ENCODE data around the gene MYO16. TPM values are rescaled to one million over a fixed set of nuclear protein-coding genes. Genes with fewer than 3 reads are reported as not detected.

MYO16 gene
- total and polyA plus RNA-seq, 12 donors: 0.56 to 2.4 (median 1.4) TPM

- no peaks in the 10 kb centered on the region for H3K36me3 ChIP-seq (replicated peaks in 1 of 2)
- no peak for DNase-seq
- WGBS, 4 donors: 59 to 73% (median 68%) methylated on average over 2 of the region's 2 CpGs
Observed at GRCh38 chr13:109093998-109094397, 464.6 kb downstream of the MYO16 start.

DNA sequence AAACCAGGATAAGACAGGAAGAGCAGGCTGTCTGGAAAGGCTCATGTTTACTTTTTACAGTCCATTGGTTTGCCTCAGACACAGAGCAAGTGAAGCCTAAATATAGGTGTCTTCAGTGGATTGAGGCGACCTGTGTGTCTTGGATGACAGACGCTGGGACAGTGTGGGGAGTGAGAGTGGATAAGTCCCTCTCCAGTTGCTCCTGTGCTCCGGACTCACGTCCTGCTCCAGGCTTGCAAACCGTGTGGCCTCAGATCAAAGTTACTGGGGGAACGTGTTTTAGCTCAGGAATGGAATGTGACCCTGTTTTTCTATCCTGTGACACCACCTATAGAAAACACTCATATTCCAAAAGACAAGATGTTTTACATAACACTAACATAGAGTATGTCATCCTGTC, 465.7 kb downstream of the MYO16 start:
- TF ChIP-seq CTCF (IDR thresholded peaks at IDR 0.05) (no peak), POLR2A (IDR thresholded peaks at IDR 0.05) (no peak)
- 71 to 92% (median 78%) methylated on average over 5 to 6 of the region's 6 CpGs for WGBS, 4 donors

More at GRCh38 chr13:109093998-109094397, 464.6 kb downstream of the MYO16 start:
- H3K9me3 ChIP-seq (replicated peaks in 1 of 3): no peaks in the 10 kb centered on the region
- intact Hi-C loops (cut with DNase I): no loop called here
- H3K4me3 ChIP-seq: no peak overlapping the region
- H3K27me3 ChIP-seq: no peaks in the 10 kb centered on the region
- no peak overlapping the region for H3K27ac ChIP-seq
- TF ChIP-seq POLR2A (IDR thresholded peaks at IDR 0.05): no peak
- TF ChIP-seq CTCF (IDR thresholded peaks at IDR 0.05): no peak
- no peaks in the 10 kb centered on the region for H3K4me1 ChIP-seq (replicated peaks in 1 of 2)

GRCh38 chr13:109096101-109096500, 466.7 kb downstream of the MYO16 start:
- intact Hi-C loops (cut with DNase I): no loop called here
- Histone ChIP-seq H3K4me1 (replicated peaks in 1 of 2) (no peaks in the 10 kb centered on the region), H3K27ac (no peak overlapping the region), H3K36me3 (replicated peaks in 1 of 2) (no peaks in the 10 kb centered on the region), H3K27me3 (no peaks in the 10 kb centered on the region), H3K4me3 (no peak overlapping the region), H3K9me3 (replicated peaks in 1 of 3) (no peaks in the 10 kb centered on the region)
- no peak for DNase-seq
- WGBS, 4 donors: 69 to 88% (median 81%) methylated on average over 5 to 6 of the region's 6 CpGs
- TF ChIP-seq POLR2A (IDR thresholded peaks at IDR 0.05) (no peak), CTCF (IDR thresholded peaks at IDR 0.05) (no peak)

More for the DNA sequence above, 465.7 kb downstream of the MYO16 start:
- H3K36me3 ChIP-seq (replicated peaks in 1 of 2): no peaks in the 10 kb centered on the region
- no peaks in the 10 kb centered on the region for H3K27me3 ChIP-seq
- no peak overlapping the region for H3K27ac ChIP-seq
- no peak for DNase-seq
- no peaks in the 10 kb centered on the region for H3K4me1 ChIP-seq (replicated peaks in 1 of 2)
- intact Hi-C loops (cut with DNase I): no loop called here
- no peaks in the 10 kb centered on the region for H3K9me3 ChIP-seq (replicated peaks in 1 of 3)
- H3K4me3 ChIP-seq: no peak overlapping the region

GRCh38 chr13:109100705-109101304, 471.4 kb downstream of the MYO16 start:
- WGBS, 4 donors: 50 to 71% (median 61%) methylated on average over 8 of the region's 8 CpGs
- DNase-seq: peak in 1 of 7 donors; percentile 14
- Histone ChIP-seq H3K4me1 (replicated peaks in 1 of 2) (no peaks in the 10 kb centered on the region), H3K36me3 (replicated peaks in 1 of 2) (no peaks in the 10 kb centered on the region), H3K4me3 (no peak overlapping the region), H3K9me3 (replicated peaks in 1 of 3) (no peaks in the 10 kb centered on the region), H3K27ac (no peak overlapping the region), H3K27me3 (no peaks in the 10 kb centered on the region)
- intact Hi-C loops (cut with DNase I): no loop called here
- TF ChIP-seq CTCF (IDR thresholded peaks at IDR 0.05) (no peak), POLR2A (IDR thresholded peaks at IDR 0.05) (no peak)
